GM21576 (cell line): ENCODE results near the gene ASPSCR1.

Source experiments
- ATAC-seq: cut with Tn5 transposase; IDR thresholded peaks from one replicate; pipeline ENCODE4 v1.9.1; 2021; ENCODE audit warnings: mild to moderate bottlenecking, moderate library complexity; ENCODE audit not compliant: unreplicated experiment

The ASPSCR1 gene

GRCh38 chr17:82051776-82052637 lies 74.6 kb downstream of the ASPSCR1 start, which contains the start of the genes GPS1 and RFNG:
Gene GPS1 (plus strand): TSS chr17:82051898. CDS start chr17:82051932, 34 bp downstream.
Gene RFNG (minus strand): TSS chr17:82051811. CDS start chr17:82051766, 45 bp downstream.
- peak; percentile 55 for ATAC-seq

GRCh38 chr17:82052638-82053059 lies 75.2 kb downstream of the ASPSCR1 start:
- no peak for ATAC-seq

GRCh38 chr17:82053130-82053529 lies 75.7 kb downstream of the ASPSCR1 start:
- no peak for ATAC-seq

GRCh38 chr17:82053556-82054263 lies 76.3 kb downstream of the ASPSCR1 start:
- ATAC-seq = no peak

- ATAC-seq = no peak
These were observed 77.1 kb downstream of the ASPSCR1 start for GRCh38 chr17:82054351-82055022.

GRCh38 chr17:82055023-82055964 lies 77.9 kb downstream of the ASPSCR1 start:
- ATAC-seq = no peak

- ATAC-seq = no peak
These were observed 78.7 kb downstream of the ASPSCR1 start for GRCh38 chr17:82055965-82056728.

- no peak for ATAC-seq
These were observed 79.5 kb downstream of the ASPSCR1 start for GRCh38 chr17:82056729-82057621.

- ATAC-seq = no peak
These were observed 80.9 kb downstream of the ASPSCR1 start for GRCh38 chr17:82058230-82058854.

GRCh38 chr17:82058855-82059249 lies 81.4 kb downstream of the ASPSCR1 start:
- ATAC-seq = no peak

GRCh38 chr17:82059272-82060000 lies 82.0 kb downstream of the ASPSCR1 start:
- no peak for ATAC-seq

- ATAC-seq = no peak
These were observed 82.6 kb downstream of the ASPSCR1 start for GRCh38 chr17:82060001-82060380.

GRCh38 chr17:82060614-82061013 lies 83.2 kb downstream of the ASPSCR1 start:
- no peak for ATAC-seq

GRCh38 chr17:82061047-82061925 lies 83.9 kb downstream of the ASPSCR1 start:
- ATAC-seq = no peak

GRCh38 chr17:82062076-82062983 lies 84.9 kb downstream of the ASPSCR1 start:
- ATAC-seq = no peak
